ENCODE measurements around the gene RBFOX2. TPM values are rescaled to one million over a fixed set of nuclear protein-coding genes. Genes with fewer than 3 reads are reported as not detected.
"Not testable (repeated sequence)": the region's sequence is repeated elsewhere in the genome, so short reads cannot be mapped to it uniquely, and the experiment has no call there.

The RBFOX2 gene
- total RNA-seq, 1 donor from 2014 or later: 454 TPM

- DNase-seq: no peak
Measured at GRCh38 chr22:35818897-35819296, 209.7 kb downstream of the RBFOX2 start.

DNA sequence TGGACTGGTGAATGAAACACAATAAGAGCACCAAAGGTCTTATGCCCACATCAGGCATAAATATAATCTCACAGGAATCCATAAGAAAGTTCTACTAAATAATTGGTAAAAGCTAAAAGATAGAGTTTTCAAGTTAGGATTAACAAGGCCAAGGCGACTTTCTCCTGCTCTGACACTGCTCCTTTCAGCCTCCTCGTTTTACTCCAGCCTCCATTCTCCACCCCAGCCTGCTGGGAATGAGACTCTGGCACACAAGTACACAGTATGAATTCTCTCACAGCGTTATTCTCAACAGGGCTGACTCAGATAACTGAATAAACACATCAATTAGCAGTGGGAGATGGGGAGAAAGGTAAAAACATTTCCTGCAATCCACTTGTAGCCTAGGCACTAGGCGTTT is 216.0 kb downstream of the RBFOX2 start:
- no peak for DNase-seq

GRCh38 chr22:35811670-35812069 is 217.0 kb downstream of the RBFOX2 start:
- DNase-seq: no peak

GRCh38 chr22:35809816-35810215 is 218.8 kb downstream of the RBFOX2 start:
- no peak for DNase-seq

- no peak for DNase-seq
Measured at GRCh38 chr22:35808377-35808776, 220.2 kb downstream of the RBFOX2 start.

- DNase-seq: not testable (repeated sequence)
Measured at GRCh38 chr22:35806668-35807067, 222.0 kb downstream of the RBFOX2 start.

DNA sequence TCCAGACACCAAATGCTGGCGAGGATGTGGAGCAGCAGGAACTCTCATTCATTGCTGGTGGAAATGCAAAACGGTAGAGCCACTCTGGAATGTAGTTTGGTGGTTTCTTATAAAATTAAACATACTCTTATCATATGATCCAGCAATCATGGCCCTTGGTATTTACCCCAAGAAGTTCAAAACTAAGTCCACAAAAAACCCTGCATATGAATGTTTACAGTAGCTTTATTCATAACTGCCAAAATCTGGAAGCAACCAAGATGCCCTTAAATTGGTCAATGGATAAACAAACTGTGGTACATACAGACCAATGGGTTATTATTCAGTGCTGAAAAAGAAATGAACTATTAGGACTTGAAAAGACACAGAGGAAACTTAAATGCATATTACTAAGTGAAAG is 223.2 kb downstream of the RBFOX2 start:
- DNase-seq: no peak

GRCh38 chr22:35804421-35804820 is 224.2 kb downstream of the RBFOX2 start:
- no peak for DNase-seq

DNA sequence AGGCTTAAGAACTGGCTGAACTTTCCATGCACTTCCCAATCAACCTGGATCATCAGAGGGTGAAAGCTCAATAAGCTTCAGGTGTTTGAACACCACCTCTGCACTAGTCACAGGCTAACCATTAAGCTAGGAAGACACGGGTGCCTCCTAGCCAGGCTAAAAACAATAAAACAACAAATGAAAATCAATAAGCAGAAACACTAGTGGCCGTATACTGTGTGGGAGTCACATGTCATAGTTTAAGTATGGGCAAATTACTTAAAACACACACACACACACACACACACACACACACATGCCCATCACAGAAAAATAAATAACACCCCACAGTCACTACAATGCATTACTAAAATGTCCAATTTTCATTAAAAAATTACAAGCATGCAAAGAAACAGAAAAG is 225.7 kb downstream of the RBFOX2 start:
- DNase-seq: no peak

DNA sequence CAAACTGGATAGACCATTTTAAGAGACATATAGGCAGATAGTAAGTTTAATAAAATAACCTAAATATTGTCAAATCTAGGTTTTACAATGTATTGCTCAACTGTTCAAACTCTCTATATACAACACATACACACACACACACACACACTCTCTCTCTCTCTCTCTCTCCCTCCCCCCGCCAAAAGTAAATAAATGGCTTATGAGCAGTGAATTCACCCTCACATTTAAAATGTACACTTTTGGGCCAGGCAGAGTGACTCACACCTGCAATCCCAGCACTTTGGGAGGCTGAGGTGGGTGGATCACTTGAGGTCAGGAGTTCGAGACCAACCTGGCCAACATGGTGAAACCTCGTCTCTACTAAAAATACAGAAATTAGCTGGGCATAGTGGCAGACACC is 227.3 kb downstream of the RBFOX2 start:
- DNase-seq: not testable (repeated sequence)

DNA sequence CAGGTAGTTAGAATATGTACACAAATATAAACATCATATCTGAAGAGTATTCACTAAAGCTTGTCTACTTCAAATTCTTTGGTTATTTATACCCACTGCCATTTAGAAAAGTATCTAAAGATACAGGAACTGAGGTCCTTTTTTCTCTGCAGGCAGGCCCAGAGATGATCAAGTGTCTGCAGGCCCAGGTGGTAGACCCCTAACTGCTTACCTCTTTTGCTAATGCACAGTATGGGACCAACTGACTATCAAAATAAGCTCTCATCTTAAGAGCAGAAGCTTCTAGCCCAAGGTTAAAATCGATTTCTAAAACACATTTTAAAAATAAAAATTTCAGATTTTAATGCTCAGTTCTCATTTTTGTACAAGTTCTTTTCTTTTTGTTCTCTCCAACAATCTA is 229.5 kb downstream of the RBFOX2 start:
- DNase-seq: no peak

GRCh38 chr22:35797411-35797810 is 231.2 kb downstream of the RBFOX2 start:
- no peak for DNase-seq

DNA sequence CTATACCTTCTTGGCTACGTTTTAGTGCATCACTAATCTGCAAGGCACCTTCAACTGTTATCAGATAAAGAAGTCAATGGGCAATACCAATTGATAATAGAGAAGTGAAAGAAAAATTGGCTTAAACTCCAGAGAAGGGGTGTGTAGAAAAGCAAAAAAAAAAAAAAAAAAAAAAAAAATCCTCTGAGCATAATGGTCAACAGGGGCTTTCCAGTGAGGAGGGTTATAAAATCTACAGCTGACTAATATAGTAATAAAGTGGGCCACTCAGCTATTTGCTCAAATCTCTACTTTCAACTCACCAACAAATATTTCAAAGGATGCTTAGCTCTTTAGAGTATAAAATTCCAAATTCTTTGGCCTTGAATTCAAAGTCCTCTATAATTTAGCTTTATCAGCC is 233.1 kb downstream of the RBFOX2 start:
- DNase-seq: no peak

- no peak for DNase-seq
Measured at GRCh38 chr22:35792506-35792905, 236.1 kb downstream of the RBFOX2 start.

DNA sequence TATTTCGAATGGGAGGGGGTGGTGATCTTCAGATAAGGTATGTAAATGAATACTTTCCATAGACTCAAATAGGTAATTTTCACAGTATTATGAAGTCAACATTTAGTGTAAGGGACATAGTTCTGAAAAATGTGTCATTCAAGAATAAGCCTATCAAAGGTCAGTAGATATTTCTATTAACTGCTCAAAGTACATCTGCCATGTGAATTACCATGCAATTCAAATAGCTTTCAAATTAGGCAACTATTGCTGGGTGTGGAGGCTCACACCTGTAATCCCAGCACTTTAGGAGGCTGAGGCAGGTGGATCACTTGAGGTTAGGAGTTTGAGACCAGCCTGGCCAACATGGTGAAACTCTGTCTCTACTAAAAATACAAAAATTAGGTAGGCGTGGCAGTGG is 236.8 kb downstream of the RBFOX2 start:
- DNase-seq: not testable (repeated sequence)

DNA sequence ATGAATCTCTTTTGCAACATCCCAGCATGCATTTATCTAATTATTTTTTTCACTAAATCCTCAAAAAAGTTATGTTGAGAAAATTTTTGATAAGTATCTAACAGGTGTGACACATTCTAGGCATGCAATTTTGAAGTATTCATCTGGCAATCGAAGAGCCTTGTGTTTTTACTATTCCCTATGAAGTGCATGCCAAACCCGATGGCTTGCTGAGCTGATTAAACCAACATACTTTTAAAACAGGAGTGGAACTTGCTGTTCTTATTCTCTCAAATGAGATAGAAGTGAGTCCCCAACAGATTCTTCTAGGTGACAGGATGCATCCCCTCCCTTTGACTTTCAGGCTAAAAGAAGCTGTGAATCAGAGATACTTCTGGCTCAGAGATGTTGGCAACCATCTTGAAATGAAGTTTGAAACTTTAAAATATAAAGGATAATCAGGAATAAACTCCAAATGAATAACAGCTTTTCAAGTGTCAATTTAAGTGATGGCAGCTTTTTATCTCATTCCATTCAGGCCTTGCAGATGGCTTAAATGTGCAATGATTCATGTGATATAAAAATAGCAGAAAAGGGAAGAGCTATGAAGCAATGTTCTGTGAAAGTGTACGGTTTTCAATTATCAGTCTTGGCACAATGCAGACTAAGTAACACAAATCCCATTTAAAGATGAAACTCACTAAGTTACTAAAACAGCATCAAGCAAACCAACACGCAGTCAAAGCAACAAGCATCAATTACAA is 243.3 kb downstream of the RBFOX2 start:
- no peak for DNase-seq

DNA sequence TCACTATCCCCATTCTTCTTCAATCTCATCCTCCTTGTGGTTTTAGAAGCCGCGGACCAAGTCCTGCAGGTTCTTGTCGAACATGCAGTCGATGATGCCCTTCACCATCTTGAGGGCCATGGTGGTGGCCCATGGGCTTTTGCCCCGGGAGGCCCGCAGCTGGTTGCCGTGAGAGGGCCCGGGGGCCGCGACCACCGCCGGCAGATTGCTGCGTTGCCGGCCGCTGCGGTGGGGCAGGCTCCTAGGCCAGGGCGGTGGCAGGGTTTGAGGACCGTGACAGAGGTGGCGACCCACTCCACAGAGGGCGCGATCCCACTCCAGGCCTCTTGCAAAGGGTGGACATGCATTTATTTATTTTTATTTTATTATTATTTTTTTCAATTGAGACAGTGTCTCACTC is 244.0 kb downstream of the RBFOX2 start:
- no peak for DNase-seq

DNA sequence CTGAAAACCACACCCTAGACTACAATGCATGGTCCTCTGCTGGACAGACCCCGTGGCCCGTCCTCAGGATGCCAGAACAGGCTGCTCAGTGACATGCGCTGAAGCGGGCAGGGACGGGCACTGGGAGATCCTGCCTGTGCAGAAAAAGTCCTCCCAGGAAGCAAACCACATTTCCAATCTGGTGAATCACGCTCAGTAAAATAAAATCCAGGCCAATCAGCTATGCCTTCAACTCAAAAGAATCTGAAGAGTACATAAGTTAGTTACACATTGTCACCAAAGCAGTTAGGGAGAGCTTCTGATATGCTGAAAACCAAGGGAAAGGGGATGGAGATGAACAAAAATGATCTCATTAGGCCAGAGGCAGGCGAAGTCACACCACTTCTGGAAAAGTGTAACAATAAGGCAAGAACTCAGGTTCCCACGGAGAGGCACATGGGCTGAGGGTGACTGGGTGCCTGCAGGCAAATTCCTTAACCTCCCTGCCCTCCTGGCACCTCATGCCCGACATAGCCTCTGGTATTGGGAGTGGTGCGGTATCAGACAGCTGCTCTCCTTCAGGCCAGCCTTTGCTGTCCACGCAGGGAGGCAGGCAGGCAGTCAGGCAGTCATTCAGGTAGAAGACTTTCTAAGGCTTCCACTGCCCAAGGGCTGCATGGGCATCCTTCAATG is 244.5 kb downstream of the RBFOX2 start:
- DNase-seq: no peak

GRCh38 chr22:35782504-35782903 is 246.1 kb downstream of the RBFOX2 start:
- DNase-seq: no peak

DNA sequence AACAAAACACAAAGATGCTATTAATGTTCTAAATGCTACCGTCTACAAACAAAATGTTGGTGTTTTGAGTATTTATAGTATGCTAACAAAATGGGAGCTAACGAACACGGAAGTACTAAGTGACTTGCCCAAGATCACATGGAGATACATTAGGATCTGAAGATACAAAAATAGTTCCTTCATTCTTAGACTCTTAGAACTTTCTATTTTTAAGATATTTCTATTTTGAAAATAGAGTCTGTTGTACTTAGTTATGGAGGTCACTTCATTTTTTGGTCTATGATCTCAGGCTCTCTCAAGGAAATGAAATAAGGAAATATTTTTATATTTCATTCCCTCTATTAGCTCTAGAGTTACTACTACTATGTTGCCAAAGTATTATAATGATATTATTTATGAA is 246.7 kb downstream of the RBFOX2 start:
- DNase-seq: no peak

- DNase-seq: no peak
Measured at GRCh38 chr22:35777335-35777975, 251.2 kb downstream of the RBFOX2 start.

GRCh38 chr22:35775339-35775738 is 253.3 kb downstream of the RBFOX2 start:
- no peak for DNase-seq

DNA sequence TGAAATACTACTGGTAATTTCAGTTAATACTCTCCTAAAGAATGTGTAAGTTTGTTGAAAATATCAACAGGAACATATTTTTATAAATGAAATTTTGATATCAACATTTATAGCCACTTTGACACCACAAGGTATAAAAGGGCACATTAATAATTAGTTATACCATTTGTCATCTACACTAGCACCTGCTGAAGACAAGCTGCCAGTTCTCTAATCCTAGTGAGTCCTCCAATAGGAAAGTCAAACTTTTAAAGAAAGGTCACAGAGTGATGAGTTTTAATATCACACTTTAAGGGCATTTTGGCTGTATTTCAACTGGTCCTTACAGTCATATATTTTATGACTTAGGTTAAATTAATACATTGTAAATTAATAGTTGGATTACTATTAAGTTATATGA is 258.6 kb downstream of the RBFOX2 start:
- no peak for DNase-seq

Data from occipital lobe (tissue), 2 donors.